ENCODE measurements around the gene AATF. TPM values are rescaled to one million over a fixed set of nuclear protein-coding genes. Genes with fewer than 3 reads are reported as not detected.
A peak's percentile ranks its signal among the peaks of the same experiment; 100 is the strongest.

The AATF gene
- total RNA-seq, 1 donor from 2014 or later: 28.9 TPM

DNA sequence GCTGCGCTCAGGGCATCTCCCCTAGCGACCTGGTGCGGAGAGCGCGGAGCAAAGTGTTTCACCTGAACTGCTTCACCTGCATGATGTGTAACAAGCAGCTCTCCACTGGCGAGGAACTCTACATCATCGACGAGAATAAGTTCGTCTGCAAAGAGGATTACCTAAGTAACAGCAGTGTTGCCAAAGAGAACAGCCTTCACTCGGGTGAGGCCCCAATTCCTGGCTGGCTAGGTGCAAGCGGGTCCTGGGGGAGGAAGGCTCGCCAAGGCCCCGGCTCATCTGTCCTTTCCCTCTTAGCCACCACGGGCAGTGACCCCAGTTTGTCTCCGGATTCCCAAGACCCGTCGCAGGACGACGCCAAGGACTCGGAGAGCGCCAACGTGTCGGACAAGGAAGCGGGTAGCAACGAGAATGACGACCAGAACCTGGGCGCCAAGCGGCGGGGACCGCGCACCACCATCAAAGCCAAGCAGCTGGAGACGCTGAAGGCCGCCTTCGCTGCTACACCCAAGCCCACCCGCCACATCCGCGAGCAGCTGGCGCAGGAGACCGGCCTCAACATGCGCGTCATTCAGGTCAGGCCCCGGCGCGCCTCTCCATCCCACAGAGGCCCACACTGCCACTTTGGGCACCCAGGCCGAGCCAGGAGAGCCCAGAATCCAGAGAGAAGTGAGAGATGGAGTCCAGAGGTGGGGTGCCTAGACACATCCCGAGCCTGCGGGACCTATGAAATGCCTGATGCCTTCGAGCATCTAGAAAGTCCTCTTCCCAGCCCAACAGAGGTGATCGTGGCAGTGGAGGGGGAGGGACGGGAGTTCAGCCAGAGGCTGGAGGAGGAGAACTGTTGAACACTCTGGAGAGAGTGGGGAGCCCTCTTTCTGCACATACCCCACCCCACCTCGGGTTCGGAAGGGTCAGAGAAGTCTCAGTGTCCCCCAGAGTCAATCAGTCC is 8.2 kb upstream of the AATF start:
- Histone ChIP-seq H3F3A (ENCODE audit: low read depth) (peaks cover 62% of the 10 kb centered on the region), H3K27me3 (peaks cover 100% of the 10 kb centered on the region), H3K36me3 (no peaks in the 10 kb centered on the region), H3K4me1 (peaks cover 31% of the 10 kb centered on the region), H3K9ac (no peak overlapping the region), H2AFZ (replicated peaks) (no peak overlapping the region), H4K20me1 (ENCODE audit: low read depth) (peaks cover 98% of the 10 kb centered on the region), H3K27ac (no peak overlapping the region), H3K79me2 (ENCODE audit: low read depth) (no peaks in the 10 kb centered on the region), H3K4me2 (no peak overlapping the region), H3K4me3 (no peak overlapping the region), H3K9me3 (ENCODE audit: low read depth) (no peaks in the 10 kb centered on the region)
- TF ChIP-seq EZH2 (IDR thresholded peaks at IDR 0.05) (peak; percentile 92), EZH2phosphoT487 (IDR thresholded peaks at IDR 0.05) (peak; percentile 94)
- TF ChIP-seq, protein P1, sequence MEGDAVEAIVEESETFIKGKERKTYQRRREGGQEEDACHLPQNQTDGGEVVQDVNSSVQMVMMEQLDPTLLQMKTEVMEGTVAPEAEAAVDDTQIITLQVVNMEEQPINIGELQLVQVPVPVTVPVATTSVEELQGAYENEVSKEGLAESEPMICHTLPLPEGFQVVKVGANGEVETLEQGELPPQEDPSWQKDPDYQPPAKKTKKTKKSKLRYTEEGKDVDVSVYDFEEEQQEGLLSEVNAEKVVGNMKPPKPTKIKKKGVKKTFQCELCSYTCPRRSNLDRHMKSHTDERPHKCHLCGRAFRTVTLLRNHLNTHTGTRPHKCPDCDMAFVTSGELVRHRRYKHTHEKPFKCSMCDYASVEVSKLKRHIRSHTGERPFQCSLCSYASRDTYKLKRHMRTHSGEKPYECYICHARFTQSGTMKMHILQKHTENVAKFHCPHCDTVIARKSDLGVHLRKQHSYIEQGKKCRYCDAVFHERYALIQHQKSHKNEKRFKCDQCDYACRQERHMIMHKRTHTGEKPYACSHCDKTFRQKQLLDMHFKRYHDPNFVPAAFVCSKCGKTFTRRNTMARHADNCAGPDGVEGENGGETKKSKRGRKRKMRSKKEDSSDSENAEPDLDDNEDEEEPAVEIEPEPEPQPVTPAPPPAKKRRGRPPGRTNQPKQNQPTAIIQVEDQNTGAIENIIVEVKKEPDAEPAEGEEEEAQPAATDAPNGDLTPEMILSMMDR (IDR thresholded peaks at IDR 0.05): no peak
- Mint-ChIP-seq H3K36me3 (no peaks in the 10 kb centered on the region), H3K27ac (no peak overlapping the region), H3K4me3 (peak overlapping the region; percentile 18), H3K27me3 (ENCODE audit: insufficient read depth, low read depth) (peaks cover 83% of the 10 kb centered on the region), H3K9me3 (peaks cover 3% of the 10 kb centered on the region), H3K4me1 (peaks cover 30% of the 10 kb centered on the region)
- DNase-seq (ENCODE audit: low spot score): peak; percentile 55

DNA sequence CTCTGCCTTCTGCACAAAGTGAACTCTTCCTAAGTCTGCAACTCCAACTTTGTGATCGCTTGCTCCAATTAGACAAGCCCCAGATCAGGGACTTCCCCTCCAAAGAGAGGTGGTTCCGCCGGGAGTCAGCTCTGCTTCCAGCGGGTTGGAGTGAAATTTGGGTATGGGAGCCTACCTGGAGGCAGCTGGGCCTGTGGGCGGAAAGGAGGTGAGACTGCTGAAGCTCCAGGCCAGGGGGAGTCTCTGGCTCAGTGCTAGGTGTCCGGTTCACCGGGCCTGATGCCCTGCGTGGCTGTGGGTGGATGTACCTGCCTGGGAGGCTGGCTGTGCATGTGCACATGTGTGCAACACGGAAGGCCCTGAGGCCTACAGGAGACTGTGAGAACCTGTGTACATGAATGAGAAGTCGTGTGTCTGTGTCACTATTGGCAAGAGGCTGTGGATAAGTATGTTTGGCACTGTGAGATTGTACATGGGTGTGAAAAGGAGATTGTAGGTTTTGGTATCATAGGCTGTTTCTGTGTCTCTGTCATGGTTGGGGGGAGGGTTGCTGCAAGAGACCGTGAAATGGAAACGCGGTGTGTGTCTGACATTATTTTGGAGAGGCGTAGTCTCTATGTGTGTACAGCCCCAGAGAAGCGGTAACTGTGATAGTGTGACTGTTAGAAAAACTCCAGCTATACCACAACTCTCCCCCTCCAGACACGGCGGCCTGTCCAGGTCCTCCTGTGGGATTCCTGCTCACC is 7.3 kb upstream of the AATF start:
- Histone ChIP-seq H4K20me1 (ENCODE audit: low read depth) (peaks cover 95% of the 10 kb centered on the region), H3F3A (ENCODE audit: low read depth) (peaks cover 59% of the 10 kb centered on the region), H3K36me3 (no peaks in the 10 kb centered on the region), H3K9ac (no peak overlapping the region), H3K4me1 (peaks cover 23% of the 10 kb centered on the region), H3K79me2 (ENCODE audit: low read depth) (no peaks in the 10 kb centered on the region), H3K27me3 (peaks cover 100% of the 10 kb centered on the region), H2AFZ (replicated peaks) (no peak overlapping the region), H3K27ac (no peak overlapping the region), H3K4me3 (no peak overlapping the region), H3K9me3 (ENCODE audit: low read depth) (no peaks in the 10 kb centered on the region), H3K4me2 (peak overlapping the region; percentile 70)
- Mint-ChIP-seq H3K36me3 (no peaks in the 10 kb centered on the region), H3K27me3 (ENCODE audit: insufficient read depth, low read depth) (peaks cover 82% of the 10 kb centered on the region), H3K9me3 (peaks cover 3% of the 10 kb centered on the region), H3K4me1 (peaks cover 24% of the 10 kb centered on the region), H3K4me3 (peak overlapping the region; percentile 62), H3K27ac (no peak overlapping the region)
- TF ChIP-seq EZH2phosphoT487 (IDR thresholded peaks at IDR 0.05) (peak; percentile 2), EZH2 (IDR thresholded peaks at IDR 0.05) (peak; percentile 1)
- TF ChIP-seq, protein P1 (IDR thresholded peaks at IDR 0.05): no peak
- DNase-seq (ENCODE audit: low spot score): no peak

DNA sequence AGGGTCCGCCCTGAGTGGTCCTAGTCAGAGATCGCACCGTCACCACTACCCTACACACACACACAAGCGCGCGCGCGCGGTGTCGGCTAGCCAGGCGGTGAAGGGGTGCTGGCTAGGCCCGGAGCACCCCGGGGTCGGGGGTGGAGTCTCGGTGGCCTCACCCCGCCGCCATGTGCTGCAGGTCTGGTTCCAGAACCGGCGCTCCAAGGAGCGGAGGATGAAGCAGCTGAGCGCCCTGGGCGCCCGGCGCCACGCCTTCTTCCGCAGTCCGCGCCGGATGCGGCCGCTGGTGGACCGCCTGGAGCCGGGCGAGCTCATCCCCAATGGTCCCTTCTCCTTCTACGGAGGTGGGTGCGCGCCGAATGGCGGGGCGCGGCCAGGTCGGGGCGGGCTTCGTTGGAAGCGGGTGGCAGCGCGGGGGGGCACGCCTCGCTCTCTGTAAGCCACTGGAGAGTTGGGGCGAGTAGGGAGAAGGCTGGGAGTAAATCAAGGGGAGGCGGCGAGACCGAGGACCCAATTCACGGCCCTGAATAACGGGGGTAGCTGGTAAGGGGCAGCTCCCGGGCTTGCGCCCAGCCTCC is 6.6 kb upstream of the AATF start:
- no peak overlapping the region for H2AFZ ChIP-seq (replicated peaks)
- H3K4me1 Mint-ChIP-seq: peaks cover 20% of the 10 kb centered on the region
- peak; percentile 62 for DNase-seq (ENCODE audit: low spot score)

More for the DNA sequence above, 6.6 kb upstream of the AATF start:
- Histone ChIP-seq H3F3A (ENCODE audit: low read depth) (peaks cover 60% of the 10 kb centered on the region), H3K79me2 (ENCODE audit: low read depth) (no peaks in the 10 kb centered on the region), H3K27ac (no peak overlapping the region), H4K20me1 (ENCODE audit: low read depth) (peaks cover 89% of the 10 kb centered on the region), H3K4me1 (peaks cover 17% of the 10 kb centered on the region), H3K9me3 (ENCODE audit: low read depth) (no peaks in the 10 kb centered on the region), H3K9ac (no peak overlapping the region), H3K4me2 (peak overlapping the region; percentile 70), H3K36me3 (no peaks in the 10 kb centered on the region), H3K4me3 (peak overlapping the region; percentile 37), H3K27me3 (peaks cover 100% of the 10 kb centered on the region)
- Mint-ChIP-seq H3K9me3 (peaks cover 3% of the 10 kb centered on the region), H3K36me3 (no peaks in the 10 kb centered on the region), H3K27me3 (ENCODE audit: insufficient read depth, low read depth) (peaks cover 83% of the 10 kb centered on the region), H3K4me3 (peak overlapping the region; percentile 62), H3K27ac (no peak overlapping the region)
- TF ChIP-seq, protein P1 (IDR thresholded peaks at IDR 0.05): no peak
- TF ChIP-seq EZH2 (IDR thresholded peaks at IDR 0.05): peak; percentile 85
- peak; percentile 96 for TF ChIP-seq EZH2phosphoT487 (IDR thresholded peaks at IDR 0.05)
